IMR-90 (cell line): ENCODE results near the gene EFCAB10. TPM values are rescaled to one million over a fixed set of nuclear protein-coding genes. Genes with fewer than 3 reads are reported as not detected.

ENCODE experiments used
- ATAC-seq: fragments of 200-7000 bp; cut with Tn5 transposase; 2 replicates; pipeline ENCODE4 v1.9.1; 2020; ENCODE audit warnings: low read depth, mild to moderate bottlenecking, moderate library complexity
- BruUV-seq: library from RNA; stranded (reverse); fragments of 400-500 nt; replicated peaks from 2 replicates; lab custom pipeline; 2021; lab: Mats Ljungman, UMichigan
- CTCF ChIA-PET: fragments of 300-600 bp; formaldehyde crosslinking; extraction: SDS; loops from one replicate; lab custom pipeline; 2021; ENCODE audit warnings: antibody characterized with exemption; lab: Yijun Ruan, JAX
- POLR2A ChIA-PET: fragments of 300-600 bp; sonication (Branson Sonifier 250); formaldehyde crosslinking; loops from one replicate; lab custom pipeline; 2022; ENCODE audit warnings: antibody characterized with exemption; ENCODE audit not compliant: unreplicated experiment; lab: Charles Lee
- DNase-seq: peaks from one replicate; pipeline ENCODE4 v3.0.0; 2013
- H2AFZ ChIP-seq: replicated peaks from 2 replicates; pipeline ENCODE3; 2013; ENCODE audit warnings: low read length, mild to moderate bottlenecking; ENCODE audit not compliant: poor library complexity
- H2AK5ac ChIP-seq: 2 replicates; pipeline ENCODE4 v1.6.1; 2013; ENCODE audit warnings: low read depth, low read length, inconsistent platforms
- H2AK9ac ChIP-seq: replicated peaks from 2 replicates; pipeline ENCODE3; 2013; ENCODE audit warnings: mild to moderate bottlenecking, low read depth, low read length, moderate library complexity; ENCODE audit not compliant: poor library complexity
- H2BK120ac ChIP-seq: 2 replicates; pipeline ENCODE4 v1.6.1; 2013; ENCODE audit warnings: low read depth, low read length, inconsistent platforms
- H2BK15ac ChIP-seq: 3 replicates; pipeline ENCODE4 v1.6.1; 2013; ENCODE audit warnings: low read depth, low read length, inconsistent platforms
- H2BK20ac ChIP-seq: 2 replicates; pipeline ENCODE4 v1.6.1; 2013; ENCODE audit warnings: low read depth, mild to moderate bottlenecking, inconsistent platforms, low read length, moderate library complexity
- H2BK5ac ChIP-seq: 2 replicates; pipeline ENCODE4 v1.6.1; 2013; ENCODE audit warnings: mild to moderate bottlenecking, low read depth, low read length, inconsistent platforms; ENCODE audit not compliant: poor library complexity, severe bottlenecking
- H3K14ac ChIP-seq: replicated peaks from 2 replicates; pipeline ENCODE4 v1.6.1; 2013; ENCODE audit warnings: low read depth, low read length, inconsistent platforms
- H3K18ac ChIP-seq: 2 replicates; pipeline ENCODE4 v1.6.1; 2013; ENCODE audit warnings: low read depth, low read length, control low read depth
- H3K23ac ChIP-seq: 2 replicates; pipeline ENCODE4 v1.6.1; 2013; ENCODE audit warnings: low read depth, low read length, inconsistent platforms
- H3K27ac ChIP-seq: 2 replicates; pipeline ENCODE4 v1.5.1; 2013; ENCODE audit warnings: mild to moderate bottlenecking, control low read depth, low read length; ENCODE audit not compliant: insufficient read depth
- H3K27me3 ChIP-seq: 2 replicates; pipeline ENCODE4 v1.6.1; 2013; ENCODE audit warnings: low read length; ENCODE audit not compliant: control insufficient read depth, insufficient read depth
- H3K36me3 ChIP-seq: 2 replicates; pipeline ENCODE4 v1.6.1; 2013; ENCODE audit warnings: low read length, mixed read lengths; ENCODE audit not compliant: control insufficient read depth, insufficient read depth
- H3K4ac ChIP-seq: 2 replicates; pipeline ENCODE4 v1.6.1; 2013; ENCODE audit warnings: low read depth, low read length, inconsistent platforms
- H3K4me1 ChIP-seq: 2 replicates; pipeline ENCODE4 v1.6.1; 2013; ENCODE audit warnings: low read length, mixed read lengths; ENCODE audit not compliant: control insufficient read depth, insufficient read depth
- H3K4me2 ChIP-seq: 2 replicates; pipeline ENCODE4 v1.6.1; 2013; ENCODE audit warnings: low read depth, mild to moderate bottlenecking, control low read depth, low read length, moderate library complexity
- H3K4me3 ChIP-seq: 2 replicates; pipeline ENCODE4 v1.5.1; 2013; ENCODE audit warnings: low read depth, mild to moderate bottlenecking, control low read depth, low read length, moderate library complexity; ENCODE audit not compliant: insufficient read depth
- H3K56ac ChIP-seq: 2 replicates; pipeline ENCODE4 v1.6.1; 2013; ENCODE audit warnings: low read length, inconsistent platforms; ENCODE audit not compliant: insufficient read depth; ENCODE audit errors: extremely low read depth
- H3K79me1 ChIP-seq, 2 experiments: 2 replicates each; pipeline ENCODE4 v1.6.1; 2013; ENCODE audit warnings: low read length in 2 of 2, inconsistent platforms in 1 of 2, low read depth in 1 of 2
- H3K9ac ChIP-seq: 2 replicates; pipeline ENCODE4 v1.6.1; 2013; ENCODE audit warnings: low read depth, low read length, control low read depth
- H3K9me1 ChIP-seq: 2 replicates; pipeline ENCODE4 v1.6.1; 2013; ENCODE audit warnings: low read length, inconsistent platforms; ENCODE audit not compliant: insufficient read depth
- H3K9me3 ChIP-seq: 2 replicates; pipeline ENCODE4 v1.6.1; 2013; ENCODE audit warnings: low read length; ENCODE audit not compliant: control insufficient read depth, insufficient read depth
- H4K20me1 ChIP-seq: 2 replicates; pipeline ENCODE4 v1.6.1; 2013; ENCODE audit warnings: low read length, inconsistent platforms; ENCODE audit not compliant: insufficient read depth
- H4K5ac ChIP-seq: 2 replicates; pipeline ENCODE4 v1.6.1; 2013; ENCODE audit warnings: mild to moderate bottlenecking, low read depth, low read length, control low read depth
- H4K8ac ChIP-seq, 2 experiments: 2 replicates each; pipeline ENCODE4 v1.6.1; 2013; ENCODE audit warnings: low read depth in 2 of 2, low read length in 2 of 2, control low read depth in 1 of 2, inconsistent platforms in 1 of 2
- H4K91ac ChIP-seq: 2 replicates; pipeline ENCODE4 v1.6.1; 2013; ENCODE audit warnings: low read depth, low read length, inconsistent platforms; ENCODE audit not compliant: insufficient read depth
- CEBPB ChIP-seq: IDR thresholded peaks from 2 replicates; pipeline ENCODE4 v1.6.1; 2012; ENCODE audit warnings: low read depth, low read length, improper control_type of control experiment
- MAFK ChIP-seq: IDR thresholded peaks from 2 replicates; pipeline ENCODE4 v1.6.1; 2012; ENCODE audit warnings: low read depth, low read length, improper control_type of control experiment
- POLR2A ChIP-seq: IDR thresholded peaks from 2 replicates; pipeline ENCODE4 v1.6.1; 2012; ENCODE audit warnings: mild to moderate bottlenecking, low read depth, low read length
- RCOR1 ChIP-seq: IDR thresholded peaks from 2 replicates; pipeline ENCODE4 v1.6.1; 2012; ENCODE audit warnings: mild to moderate bottlenecking, low read length, improper control_type of control experiment; ENCODE audit not compliant: insufficient replicate concordance
- WGBS, 2 experiments: methylation state at CpG; one replicate each; pipeline versions ENCODE4 v1.1.5 to v1.1.7; 2013; ENCODE audit warnings: missing lambda C conversion rate in 2 of 2; ENCODE audit not compliant: insufficient read length in 1 of 2; ENCODE audit errors: extremely low coverage in 2 of 2; 5-methylcytosine and 5-hydroxymethylcytosine counted together
- dilution Hi-C: fragments of 300-500 bp; cut with HindIII; formaldehyde crosslinking; loops from one replicate; pipeline ENCODE4 v1.14.3; 2018; ENCODE audit warnings: low sequenced_read_pairs; ENCODE audit not compliant: unreplicated experiment
- in situ Hi-C: fragments of 300-500 bp; cut with MboI; formaldehyde crosslinking; loops from 3 replicates; pipeline ENCODE4 v1.14.3; 2019; ENCODE audit warnings: low sequenced_read_pairs, inconsistent platforms, mixed read lengths
- intact Hi-C: fragments of 100-400 bp; cut with micrococcal nuclease; formaldehyde crosslinking; loops from 2 replicates; pipeline ENCODE4 v1.10.0; 2022
- polyA plus RNA-seq, 3 experiments: library from polyadenylated mRNA; depleted of rRNA; stranded (reverse); fragments of >200 nt; gene quantifications; 2 replicates each; pipeline ENCODE4 v1.2.3, GENCODE V29; 2012; ENCODE audit warnings: low replicate concordance in 1 of 3
- total RNA-seq: library from RNA; depleted of rRNA; stranded (reverse); fragments of >200 nt; gene quantifications from 2 replicates; pipeline ENCODE4 v1.2.3, GENCODE V29; 2012

Gene EFCAB10
- total and polyA plus RNA-seq, 2 of the 4 experiments (the other 2 are of a cell fraction), result not detected

DNA sequence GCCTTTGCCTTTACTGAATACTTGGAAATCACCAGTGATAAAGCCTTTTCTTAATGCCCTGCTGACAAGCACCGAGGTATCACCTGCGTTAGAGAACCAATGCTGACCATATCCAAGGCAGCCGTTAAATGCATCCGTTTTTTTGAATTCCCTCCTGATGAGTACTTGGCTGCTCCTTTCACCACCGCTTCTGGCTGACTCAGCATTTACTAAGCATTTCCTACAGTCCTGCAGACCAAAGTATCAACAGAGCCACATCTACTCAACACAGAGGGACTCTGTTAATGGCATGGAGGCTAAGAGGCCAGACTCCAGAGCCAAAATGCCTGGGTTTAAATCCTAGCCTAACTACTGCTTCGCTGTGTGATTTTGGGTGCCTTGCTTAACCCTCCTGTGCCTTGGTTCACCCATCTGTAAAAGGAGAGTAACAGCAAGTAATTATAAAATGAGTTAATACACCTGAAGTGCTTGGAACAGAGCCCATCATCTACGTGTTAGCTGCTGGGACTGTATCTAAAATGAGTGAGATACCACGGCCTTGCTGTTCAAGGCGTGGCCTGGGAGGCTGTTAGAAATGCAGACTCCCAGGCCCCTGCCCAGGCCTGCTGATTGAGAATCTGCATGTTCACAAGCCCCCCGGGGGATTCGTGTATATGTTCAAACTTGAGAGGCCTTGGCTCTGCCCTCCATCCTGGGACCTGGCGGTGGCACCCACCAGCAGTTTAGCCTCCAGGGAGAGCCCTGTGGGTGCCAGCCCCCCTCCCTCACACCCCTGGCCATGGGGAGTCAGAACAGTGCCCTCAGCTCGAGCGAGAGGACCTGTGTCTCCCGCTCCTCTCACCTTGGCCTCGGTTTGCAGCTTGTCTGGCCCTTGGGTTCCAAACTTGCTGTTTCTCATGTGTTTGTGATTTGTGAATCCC is 30.8 kb upstream of the EFCAB10 start:
- peak; percentile 27 for DNase-seq
- H2BK15ac ChIP-seq, result no peak overlapping the region
- no peaks in the 10 kb centered on the region for H3K79me1 ChIP-seq
- no peak overlapping the region for H2AK9ac ChIP-seq
- H3K9me3 ChIP-seq, result no peaks in the 10 kb centered on the region
- BruUV-seq, result no TSS peak
- no peak overlapping the region for H3K4me3 ChIP-seq
- no peak overlapping the region for H3K27ac ChIP-seq
- no peak overlapping the region for H2BK20ac ChIP-seq
- no peak overlapping the region for H3K18ac ChIP-seq
- H3K4me2 ChIP-seq, result no peak overlapping the region
- ChIA-PET CTCF (no interaction called here), POLR2A (no interaction called here)
- H3K9me1 ChIP-seq, result peaks cover 2% of the 10 kb centered on the region; the same call in 1 of the 2 replicates
- no peak overlapping the region for H3K56ac ChIP-seq
- no peak overlapping the region for H3K9ac ChIP-seq
- H3K4me1 ChIP-seq, result no peaks in the 10 kb centered on the region
- no peak overlapping the region for H3K4ac ChIP-seq
- no peaks in the 10 kb centered on the region for H3K27me3 ChIP-seq
- dilution Hi-C loops (no loop called here), in situ Hi-C loops (no loop called here), intact Hi-C loops (no loop called here)
- no peak overlapping the region for H3K14ac ChIP-seq
- no peak overlapping the region for H3K23ac ChIP-seq
- H4K20me1 ChIP-seq, result no peaks in the 10 kb centered on the region
- TF ChIP-seq MAFK (peak; percentile 99), POLR2A (no peak), RCOR1 (no peak), CEBPB (no peak)
- H2BK120ac ChIP-seq, result no peak overlapping the region
- no peak overlapping the region for H2BK5ac ChIP-seq
- H4K91ac ChIP-seq, result no peak overlapping the region
- H4K8ac ChIP-seq, result no peak overlapping the region
- H2AFZ ChIP-seq, result no peak overlapping the region
- 83% methylated on average over 8 of the region's 16 CpGs; no CpG with 5 or more reads in 1 of the 2 experiments for WGBS, 2 experiments
- ATAC-seq, result peak; percentile 48
- peaks cover 18% of the 10 kb centered on the region for H3K36me3 ChIP-seq
- no peak overlapping the region for H4K5ac ChIP-seq
- no peak overlapping the region for H2AK5ac ChIP-seq
